OCI-LY1 (cell line): ENCODE data around the gene SMC4.

ENCODE experiments used
- H2AFZ ChIP-seq: fragments of 200-600 bp; sonication (generic), shearing (Covaris generic); 2 replicates; pipeline ENCODE4 v1.6.0; 2014; ENCODE audit warnings: antibody characterized with exemption, mild to moderate bottlenecking, low read length
- H3F3A ChIP-seq: fragments of 200-600 bp; sonication (generic), shearing (Covaris generic); 2 replicates; pipeline ENCODE4 v1.6.0; 2014; ENCODE audit warnings: mild to moderate bottlenecking, antibody characterized with exemption, low read length, moderate library complexity; ENCODE audit not compliant: insufficient read depth
- H3K27ac ChIP-seq: fragments of 200-600 bp; sonication (generic); 2 replicates; pipeline ENCODE4 v1.5.1; 2014; ENCODE audit warnings: low read length, mixed run types, mild to moderate bottlenecking, low read depth; ENCODE audit not compliant: poor library complexity, severe bottlenecking
- H3K27me3 ChIP-seq: fragments of 200-600 bp; sonication (generic); 2 replicates; pipeline ENCODE4 v1.6.0; 2014; ENCODE audit warnings: antibody characterized with exemption, mild to moderate bottlenecking, low read length, moderate library complexity; ENCODE audit not compliant: insufficient read depth
- H3K36me3 ChIP-seq: fragments of 200-600 bp; sonication (generic); 2 replicates; pipeline ENCODE4 v1.6.1; 2014; ENCODE audit warnings: mild to moderate bottlenecking, antibody characterized with exemption, low read length, moderate library complexity, mixed read lengths; ENCODE audit not compliant: insufficient read depth
- H3K4me1 ChIP-seq: fragments of 200-600 bp; sonication (generic); 2 replicates; pipeline ENCODE4 v1.5.1; 2014; ENCODE audit warnings: mild to moderate bottlenecking, low read length, moderate library complexity; ENCODE audit not compliant: insufficient read depth, severe bottlenecking
- H3K4me2 ChIP-seq: fragments of 200-600 bp; sonication (generic), shearing (Covaris generic); 2 replicates; pipeline ENCODE4 v1.6.1; 2014; ENCODE audit warnings: low read length
- H3K4me3 ChIP-seq: fragments of 200-600 bp; sonication (generic); 2 replicates; pipeline ENCODE4 v1.5.1; 2014; ENCODE audit warnings: low read length, low read depth, mild to moderate bottlenecking, mixed read lengths; ENCODE audit not compliant: poor library complexity, severe bottlenecking
- H3K79me2 ChIP-seq: fragments of 200-600 bp; shearing (Covaris generic); 2 replicates; pipeline ENCODE4 v1.6.1; 2016; ENCODE audit warnings: mixed run types, low read length, mixed read lengths; ENCODE audit not compliant: insufficient read depth
- H3K9ac ChIP-seq: fragments of 200-600 bp; sonication (generic), shearing (Covaris generic); 2 replicates; pipeline ENCODE4 v1.6.1; 2014; ENCODE audit warnings: mild to moderate bottlenecking, low read length, mixed read lengths
- H3K9me2 ChIP-seq: fragments of 200-600 bp; sonication (generic), shearing (Covaris generic); 2 replicates; pipeline ENCODE4 v1.6.1; 2014; ENCODE audit warnings: low read depth, mild to moderate bottlenecking, low read length, mixed read lengths
- H3K9me3 ChIP-seq: fragments of 200-600 bp; shearing (Covaris generic); 2 replicates; pipeline ENCODE4 v1.6.1; 2014; ENCODE audit warnings: low read length, mixed read lengths
- H4K20me1 ChIP-seq: fragments of 200-600 bp; sonication (generic), shearing (Covaris generic); 2 replicates; pipeline ENCODE4 v1.6.0; 2016; ENCODE audit warnings: mild to moderate bottlenecking, low read length; ENCODE audit not compliant: insufficient read depth
- CTCF ChIP-seq: fragments of 200-600 bp; sonication (generic), shearing (Covaris generic); IDR thresholded peaks from 2 replicates; pipeline ENCODE4 v1.5.1; 2017; ENCODE audit warnings: mild to moderate bottlenecking, antibody characterized with exemption, low read length, moderate library complexity, mixed read lengths
- EZH2 ChIP-seq: fragments of 200-600 bp; sonication (generic), shearing (Covaris generic); IDR thresholded peaks from 2 replicates; pipeline ENCODE4 v1.8.0; 2017; ENCODE audit warnings: borderline replicate concordance, mixed run types, mild to moderate bottlenecking, antibody characterized with exemption, low read length, moderate library complexity, mixed read lengths

The SMC4 gene

GRCh38 chr3:160434071-160434470 lies 34.6 kb downstream of the SMC4 start:
- no peak for TF ChIP-seq CTCF

GRCh38 chr3:160435095-160435494 lies 35.6 kb downstream of the SMC4 start:
- H3K27ac ChIP-seq = no peak overlapping the region

More at GRCh38 chr3:160434071-160434470, 34.6 kb downstream of the SMC4 start:
- Histone ChIP-seq H3K36me3 (peaks cover 100% of the 10 kb centered on the region), H3K27me3 (no peaks in the 10 kb centered on the region), H3K4me1 (no peaks in the 10 kb centered on the region), H3K4me2 (no peak overlapping the region), H4K20me1 (no peaks in the 10 kb centered on the region), H3K4me3 (no peak overlapping the region), H3F3A (peaks cover 24% of the 10 kb centered on the region; the same call in 1 of the 2 replicates), H2AFZ (no peak overlapping the region), H3K27ac (no peak overlapping the region), H3K79me2 (peaks cover 42% of the 10 kb centered on the region), H3K9me2 (no peaks in the 10 kb centered on the region), H3K9me3 (no peaks in the 10 kb centered on the region), H3K9ac (no peak overlapping the region)

GRCh38 chr3:160435747-160436146 lies 36.3 kb downstream of the SMC4 start:
- H3K27me3 ChIP-seq = no peaks in the 10 kb centered on the region
- H3K9me2 ChIP-seq = no peaks in the 10 kb centered on the region
- no peaks in the 10 kb centered on the region for H4K20me1 ChIP-seq
- no peaks in the 10 kb centered on the region for H3K9me3 ChIP-seq
- H3K9ac ChIP-seq = no peak overlapping the region
- TF ChIP-seq CTCF (no peak), EZH2 (no peak)
- H3K36me3 ChIP-seq = peaks cover 100% of the 10 kb centered on the region
- peaks cover 27% of the 10 kb centered on the region for H3F3A ChIP-seq
- peaks cover 48% of the 10 kb centered on the region for H3K79me2 ChIP-seq
- H3K27ac ChIP-seq = no peak overlapping the region
- no peak overlapping the region for H3K4me2 ChIP-seq
- no peaks in the 10 kb centered on the region for H3K4me1 ChIP-seq
- H3K4me3 ChIP-seq = no peak overlapping the region
- no peak overlapping the region for H2AFZ ChIP-seq

More at GRCh38 chr3:160435095-160435494, 35.6 kb downstream of the SMC4 start:
- Histone ChIP-seq H4K20me1 (no peaks in the 10 kb centered on the region), H3K36me3 (peaks cover 100% of the 10 kb centered on the region), H3K4me1 (no peaks in the 10 kb centered on the region), H3K27me3 (no peaks in the 10 kb centered on the region), H3K9me2 (no peaks in the 10 kb centered on the region), H3K79me2 (peaks cover 45% of the 10 kb centered on the region), H2AFZ (no peak overlapping the region), H3K9me3 (no peaks in the 10 kb centered on the region), H3F3A (peaks cover 26% of the 10 kb centered on the region), H3K4me2 (no peak overlapping the region), H3K4me3 (no peak overlapping the region), H3K9ac (no peak overlapping the region)
- TF ChIP-seq CTCF (no peak), EZH2 (no peak)
